SK-N-SH (cell line): ENCODE data around the gene KRT36.

Experiments used
- CHD2 ChIP-seq: fragments of 150-350 bp; IDR thresholded peaks from 2 replicates; pipeline ENCODE4 v1.6.1; 2018; ENCODE audit warnings: low read length; ENCODE audit not compliant: partially characterized antibody
- CTCF ChIP-seq: fragments of 200-600 bp; sonication (generic); IDR thresholded peaks from 2 replicates; pipeline ENCODE4 v1.6.1; 2017; ENCODE audit warnings: antibody characterized with exemption, mild to moderate bottlenecking, moderate library complexity
- FOXJ3 ChIP-seq: sonication (generic); formaldehyde crosslinking; IDR thresholded peaks from 2 replicates; pipeline ENCODE4 v1.5.1; 2020; ENCODE audit warnings: mild to moderate bottlenecking, missing genetic modification reagents
- IRF3 ChIP-seq: fragments of 150-350 bp; IDR thresholded peaks from 2 replicates; pipeline ENCODE4 v1.6.1; 2016; ENCODE audit warnings: mild to moderate bottlenecking, low read depth, low read length
- MXI1 ChIP-seq: IDR thresholded peaks from 2 replicates; pipeline ENCODE4 v1.6.1; 2012; ENCODE audit warnings: mild to moderate bottlenecking, low read depth, low read length, improper control_type of control experiment
- RAD21 ChIP-seq: IDR thresholded peaks from 2 replicates; pipeline ENCODE4 v1.6.1; 2012; ENCODE audit warnings: mild to moderate bottlenecking, low read length
- TAF1 ChIP-seq: IDR thresholded peaks from 2 replicates; pipeline ENCODE4 v1.6.1; 2012; ENCODE audit warnings: low read depth, mild to moderate bottlenecking, low read length, moderate library complexity, borderline replicate concordance
- YY1 ChIP-seq: IDR thresholded peaks from 2 replicates; pipeline ENCODE4 v1.4.0; 2012; ENCODE audit warnings: low read depth, mild to moderate bottlenecking

- TF ChIP-seq CHD2 (no peak), CTCF (no peak), YY1 (no peak), FOXJ3 (no peak), IRF3 (no peak), RAD21 (no peak), MXI1 (no peak), TAF1 (no peak)
Measured at GRCh38 chr17:41524261-41524660, 34.6 kb upstream of the KRT36 start.
